Skeletal muscle tissue (tissue), 4 donors: ENCODE results near the gene SOBP. TPM values are rescaled to one million over a fixed set of nuclear protein-coding genes. Genes with fewer than 3 reads are reported as not detected.
"Not testable (repeated sequence)": the region's sequence is repeated elsewhere in the genome, so short reads cannot be mapped to it uniquely, and the experiment has no call there.

Experiments used
- H3K27ac ChIP-seq: one replicate; pipeline ENCODE4 v1.7.0; 2013; ENCODE audit warnings: mild to moderate bottlenecking, low read depth, low read length, inconsistent platforms
- H3K27me3 ChIP-seq, 3 donors: one replicate each; pipeline ENCODE4 v1.7.0; 2013; ENCODE audit warnings: low read length in 3 of 3; ENCODE audit not compliant: control insufficient read depth in 3 of 3, insufficient read depth in 3 of 3
- H3K36me3 ChIP-seq, 3 donors: one replicate each; pipeline ENCODE4 v1.7.0; 2013; ENCODE audit warnings: low read length in 3 of 3; ENCODE audit not compliant: control insufficient read depth in 3 of 3, insufficient read depth in 3 of 3
- H3K4me1 ChIP-seq, 3 donors: one replicate each; pipeline ENCODE4 v1.7.0; 2013; ENCODE audit warnings: low read length in 3 of 3, mild to moderate bottlenecking in 3 of 3; ENCODE audit not compliant: control insufficient read depth in 3 of 3, insufficient read depth in 3 of 3
- H3K4me3 ChIP-seq, 3 donors: one replicate each; pipeline ENCODE4 v1.7.0; 2013; ENCODE audit warnings: low read length in 3 of 3
- H3K9ac ChIP-seq, 3 donors: one replicate each; pipeline ENCODE4 v1.7.0; 2013; ENCODE audit warnings: low read length in 3 of 3, mild to moderate bottlenecking in 3 of 3, moderate library complexity in 2 of 3, low read depth in 1 of 3
- H3K9me3 ChIP-seq, 3 donors: one replicate each; pipeline ENCODE4 v1.7.0; 2013; ENCODE audit warnings: low read length in 3 of 3; ENCODE audit not compliant: control insufficient read depth in 3 of 3
- total RNA-seq: library from RNA; depleted of rRNA; stranded (reverse); fragments of >200 nt; gene quantifications from one replicate; pipeline ENCODE4 v1.2.3, GENCODE V29; 2014
- donor health status: Osteomylitis.

The SOBP gene
- total RNA-seq, 1 donor from 2014 or later: 20.4 TPM

- not testable (repeated sequence) for H3K36me3 ChIP-seq, H3K9ac ChIP-seq, H3K4me1 ChIP-seq, H3K9me3 ChIP-seq, H3K27ac ChIP-seq, H3K4me3 ChIP-seq, H3K27me3 ChIP-seq
These were observed 30.8 kb downstream of the SOBP start for GRCh38 chr6:107520706-107521105.

GRCh38 chr6:107523054-107523791 lies 33.3 kb downstream of the SOBP start:
- no peaks in the 10 kb centered on the region for H3K27me3 ChIP-seq
- no peak overlapping the region for H3K4me3 ChIP-seq
- H3K9ac ChIP-seq: no peak overlapping the region
- H3K27ac ChIP-seq: no peak overlapping the region
- H3K4me1 ChIP-seq: peaks cover 0 to 3% (median 0%) of the 10 kb centered on the region in 3 donors
- peaks cover 0 to 4% (median 0%) of the 10 kb centered on the region in 3 donors for H3K36me3 ChIP-seq
- no peaks in the 10 kb centered on the region for H3K9me3 ChIP-seq

GRCh38 chr6:107523794-107524193 lies 33.9 kb downstream of the SOBP start:
- peaks cover 0 to 4% (median 0%) of the 10 kb centered on the region in 3 donors for H3K36me3 ChIP-seq
- H3K27ac ChIP-seq: no peak overlapping the region
- no peaks in the 10 kb centered on the region for H3K9me3 ChIP-seq
- no peaks in the 10 kb centered on the region for H3K27me3 ChIP-seq
- H3K9ac ChIP-seq: no peak overlapping the region
- peaks cover 0 to 3% (median 0%) of the 10 kb centered on the region in 3 donors for H3K4me1 ChIP-seq
- H3K4me3 ChIP-seq: no peak overlapping the region

- H3K36me3 ChIP-seq: peaks cover 0 to 2% (median 0%) of the 10 kb centered on the region in 3 donors
- no peak overlapping the region for H3K4me3 ChIP-seq
- no peak overlapping the region for H3K9ac ChIP-seq
- H3K27me3 ChIP-seq: no peaks in the 10 kb centered on the region
- H3K9me3 ChIP-seq: no peaks in the 10 kb centered on the region
- peaks cover 0 to 3% (median 0%) of the 10 kb centered on the region in 3 donors for H3K4me1 ChIP-seq
- H3K27ac ChIP-seq: no peak overlapping the region
These were observed 34.7 kb downstream of the SOBP start for GRCh38 chr6:107524626-107525025.

GRCh38 chr6:107531868-107532267 lies 42.0 kb downstream of the SOBP start:
- H3K36me3 ChIP-seq: no peaks in the 10 kb centered on the region
- H3K4me3 ChIP-seq: no peak overlapping the region
- H3K27ac ChIP-seq: no peak overlapping the region
- no peak overlapping the region for H3K9ac ChIP-seq
- H3K27me3 ChIP-seq: no peaks in the 10 kb centered on the region
- H3K9me3 ChIP-seq: no peaks in the 10 kb centered on the region
- H3K4me1 ChIP-seq: peaks cover 0 to 3% (median 2%) of the 10 kb centered on the region in 3 donors

- H3K27me3 ChIP-seq: no peaks in the 10 kb centered on the region
- H3K9ac ChIP-seq: no peak overlapping the region
- H3K4me3 ChIP-seq: no peak overlapping the region
- H3K27ac ChIP-seq: peak overlapping the region; percentile 26
- no peaks in the 10 kb centered on the region for H3K9me3 ChIP-seq
- no peaks in the 10 kb centered on the region for H3K36me3 ChIP-seq
- peaks cover 0 to 3% (median 2%) of the 10 kb centered on the region in 3 donors for H3K4me1 ChIP-seq
These were observed 42.8 kb downstream of the SOBP start for GRCh38 chr6:107532706-107533105.

GRCh38 chr6:107533415-107534059 lies 43.6 kb downstream of the SOBP start:
- Histone ChIP-seq H3K36me3 (no peaks in the 10 kb centered on the region), H3K9me3 (no peaks in the 10 kb centered on the region), H3K4me1 (peaks cover 0 to 3% (median 2%) of the 10 kb centered on the region in 3 donors), H3K27me3 (no peaks in the 10 kb centered on the region), H3K27ac (peak overlapping the region; percentile 18), H3K9ac (no peak overlapping the region), H3K4me3 (no peak overlapping the region)

GRCh38 chr6:107534571-107535141 lies 44.7 kb downstream of the SOBP start:
- H3K36me3 ChIP-seq: no peaks in the 10 kb centered on the region
- H3K27ac ChIP-seq: no peak overlapping the region

GRCh38 chr6:107535626-107536025 lies 45.7 kb downstream of the SOBP start:
- no peaks in the 10 kb centered on the region for H3K27me3 ChIP-seq
- H3K9me3 ChIP-seq: no peaks in the 10 kb centered on the region
- H3K9ac ChIP-seq: no peak overlapping the region
- H3K36me3 ChIP-seq: no peaks in the 10 kb centered on the region
- no peak overlapping the region for H3K27ac ChIP-seq
- no peak overlapping the region for H3K4me3 ChIP-seq
- H3K4me1 ChIP-seq: peaks cover 5 to 19% (median 15%) of the 10 kb centered on the region in 3 donors

More at GRCh38 chr6:107534571-107535141, 44.7 kb downstream of the SOBP start:
- Histone ChIP-seq H3K4me1 (peaks cover 3 to 9% (median 9%) of the 10 kb centered on the region in 3 donors), H3K27me3 (no peaks in the 10 kb centered on the region), H3K9me3 (no peaks in the 10 kb centered on the region), H3K9ac (no peak overlapping the region), H3K4me3 (no peak overlapping the region)
